Smooth muscle cell (in vitro differentiated cells): Measurements from ENCODE around the gene ZSCAN30. TPM values are rescaled to one million over a fixed set of nuclear protein-coding genes. Genes with fewer than 3 reads are reported as not detected.
A peak's percentile ranks its signal among the peaks of the same experiment; 100 is the strongest.

ENCODE experiments used
- DNase-seq: peaks from one replicate; lab custom pipeline; 2025; ENCODE audit not compliant: unreplicated experiment; lab: John Stamatoyannopoulos, UW
- H2AFZ ChIP-seq: fragments of 200-600 bp; sonication (generic); 2 replicates; pipeline ENCODE4 v1.6.0; 2016; ENCODE audit warnings: antibody characterized with exemption, low read depth, mild to moderate bottlenecking
- H3F3A ChIP-seq: fragments of 200-600 bp; sonication (generic); 2 replicates; pipeline ENCODE4 v1.6.0; 2017; ENCODE audit warnings: antibody characterized with exemption, low read depth
- H3K27ac ChIP-seq: fragments of 200-600 bp; sonication (generic); 2 replicates; pipeline ENCODE4 v1.5.1; 2016; ENCODE audit warnings: low read depth, mild to moderate bottlenecking
- H3K27me3 ChIP-seq: fragments of 200-600 bp; sonication (generic); 2 replicates; pipeline ENCODE4 v1.6.1; 2016; ENCODE audit warnings: low read depth, mild to moderate bottlenecking
- H3K36me3 ChIP-seq: fragments of 200-600 bp; sonication (generic); 2 replicates; pipeline ENCODE4 v1.5.1; 2016; ENCODE audit warnings: low read depth
- H3K4me1 ChIP-seq: fragments of 200-600 bp; sonication (generic); 2 replicates; pipeline ENCODE4 v1.5.1; 2016; ENCODE audit warnings: low read depth
- H3K4me2 ChIP-seq: fragments of 200-600 bp; sonication (generic); 2 replicates; pipeline ENCODE4 v1.6.0; 2016; ENCODE audit warnings: mild to moderate bottlenecking
- H3K4me3 ChIP-seq: fragments of 200-600 bp; sonication (generic); 2 replicates; pipeline ENCODE4 v1.5.1; 2016; ENCODE audit warnings: mild to moderate bottlenecking
- H3K79me2 ChIP-seq: fragments of 200-600 bp; sonication (generic); 2 replicates; pipeline ENCODE4 v1.6.0; 2016; ENCODE audit warnings: low read depth, mild to moderate bottlenecking
- H3K9ac ChIP-seq: fragments of 200-600 bp; sonication (generic); 2 replicates; pipeline ENCODE4 v1.6.0; 2016; ENCODE audit warnings: low read depth
- H3K9me3 ChIP-seq: fragments of 200-600 bp; sonication (generic); replicated peaks from 2 replicates; pipeline ENCODE4 v1.5.1; 2016; ENCODE audit warnings: low read depth
- H4K20me1 ChIP-seq: fragments of 200-600 bp; sonication (generic); 2 replicates; pipeline ENCODE4 v1.6.0; 2016; ENCODE audit warnings: low read depth
- CTCF ChIP-seq: fragments of 200-600 bp; sonication (generic); IDR thresholded peaks from 2 replicates; pipeline ENCODE4 v1.5.1; 2017; ENCODE audit warnings: borderline replicate concordance, mild to moderate bottlenecking, antibody characterized with exemption; ENCODE audit not compliant: insufficient read depth, poor library complexity, severe bottlenecking
- WGBS: methylation state at CpG from one replicate; pipeline ENCODE4 v1.1.7; 2016; ENCODE audit warnings: low lambda C conversion rate; 5-methylcytosine and 5-hydroxymethylcytosine counted together
- polyA plus RNA-seq: library from polyadenylated mRNA; unstranded; fragments of >200 nt; fragmentation: Nextera tagmentation; extraction: Ambion mirVana; gene quantifications from 2 replicates; pipeline ENCODE4 v1.2.1, GENCODE V29; 2016
- total RNA-seq: library from RNA; depleted of rRNA; stranded (reverse); fragments of >200 nt; gene quantifications from 2 replicates; pipeline ENCODE4 v1.2.3, GENCODE V29; 2014

ZSCAN30 gene
- total and polyA plus RNA-seq, 2 experiments from 2014 or later, result 3.7 to 13.4 TPM

- H2AFZ ChIP-seq, result no peak overlapping the region
- WGBS, result 93% methylated on average over 2 of the region's 2 CpGs
- TF ChIP-seq CTCF, result no peak
- H3F3A ChIP-seq, result no peaks in the 10 kb centered on the region
- H3K79me2 ChIP-seq, result peaks cover 84% of the 10 kb centered on the region
- H3K27ac ChIP-seq, result no peak overlapping the region
- no peaks in the 10 kb centered on the region for H3K9me3 ChIP-seq
- H3K9ac ChIP-seq, result no peak overlapping the region
- no peaks in the 10 kb centered on the region for H4K20me1 ChIP-seq
- H3K4me3 ChIP-seq, result peak overlapping the region; percentile 92
- no peaks in the 10 kb centered on the region for H3K27me3 ChIP-seq
- DNase-seq, result no peak
- H3K4me2 ChIP-seq, result peak overlapping the region; percentile 91
- H3K4me1 ChIP-seq, result peaks cover 8% of the 10 kb centered on the region
- peaks cover 10% of the 10 kb centered on the region for H3K36me3 ChIP-seq
Measured at GRCh38 chr18:35291166-35291565, 1.1 kb upstream of the ZSCAN30 start.

- Histone ChIP-seq H3K9ac (peak overlapping the region; percentile 91), H3K27me3 (no peaks in the 10 kb centered on the region), H3K9me3 (peaks cover 3% of the 10 kb centered on the region), H3K27ac (peak overlapping the region; percentile 71), H3K4me2 (peak overlapping the region; percentile 91), H3K4me1 (peaks cover 8% of the 10 kb centered on the region), H2AFZ (peak overlapping the region; percentile 90), H3F3A (no peaks in the 10 kb centered on the region), H4K20me1 (no peaks in the 10 kb centered on the region), H3K4me3 (peak overlapping the region; percentile 92), H3K36me3 (peaks cover 1% of the 10 kb centered on the region), H3K79me2 (peaks cover 81% of the 10 kb centered on the region)
- WGBS, result 5% methylated on average over 8 of the region's 8 CpGs
- DNase-seq, result no peak
- TF ChIP-seq CTCF, result no peak
Measured at GRCh38 chr18:35289727-35290093, 319 bp downstream of the ZSCAN30 start.

GRCh38 chr18:35289293-35289692, 736 bp downstream of the ZSCAN30 start:
- Histone ChIP-seq H3F3A (no peaks in the 10 kb centered on the region), H3K4me3 (peak overlapping the region; percentile 92), H3K27me3 (no peaks in the 10 kb centered on the region), H3K4me2 (peak overlapping the region; percentile 91), H3K36me3 (no peaks in the 10 kb centered on the region), H3K9me3 (peaks cover 3% of the 10 kb centered on the region), H3K79me2 (peaks cover 77% of the 10 kb centered on the region), H3K4me1 (peaks cover 8% of the 10 kb centered on the region), H2AFZ (peak overlapping the region; percentile 90), H4K20me1 (no peaks in the 10 kb centered on the region), H3K9ac (peak overlapping the region; percentile 91), H3K27ac (peak overlapping the region; percentile 71)
- WGBS, result 50% methylated on average over 6 of the region's 6 CpGs
- DNase-seq, result no peak
- no peak for TF ChIP-seq CTCF

GRCh38 chr18:35284841-35285240, 5.2 kb downstream of the ZSCAN30 start:
- H3K4me2 ChIP-seq, result no peak overlapping the region
- H3F3A ChIP-seq, result no peaks in the 10 kb centered on the region
- no peak overlapping the region for H2AFZ ChIP-seq
- H3K27me3 ChIP-seq, result no peaks in the 10 kb centered on the region
- H3K9me3 ChIP-seq, result peaks cover 3% of the 10 kb centered on the region
- H3K4me3 ChIP-seq, result no peak overlapping the region
- TF ChIP-seq CTCF, result no peak
- no peak overlapping the region for H3K27ac ChIP-seq
- H3K79me2 ChIP-seq, result peaks cover 47% of the 10 kb centered on the region
- H3K4me1 ChIP-seq, result peaks cover 6% of the 10 kb centered on the region
- no peaks in the 10 kb centered on the region for H3K36me3 ChIP-seq
- WGBS, result 98% methylated on average over 3 of the region's 3 CpGs
- no peaks in the 10 kb centered on the region for H4K20me1 ChIP-seq
- DNase-seq, result no peak
- H3K9ac ChIP-seq, result no peak overlapping the region
